ENCODE data around the gene TENM3.

- TF ChIP-seq CTCF (IDR thresholded peaks at IDR 0.05; ENCODE audit: low read depth, low read length) (no peak), MYC (IDR thresholded peaks at IDR 0.05; ENCODE audit: low read depth, low read length) (no peak), POLR2A (IDR thresholded peaks at IDR 0.05; ENCODE audit: extremely low read depth, insufficient read length) (no peak)
These were observed 48.5 kb downstream of the TENM3 start for GRCh38 chr4:182291597-182292270.
